ENCODE measurements around the gene MNAT1. TPM values are rescaled to one million over a fixed set of nuclear protein-coding genes. Genes with fewer than 3 reads are reported as not detected.

The MNAT1 gene
- total and polyA plus RNA-seq, 12 donors, result 13.9 to 35.3 (median 27.2) TPM

GRCh38 chr14:60859525-60859924 is 125.0 kb downstream of the MNAT1 start:
- Histone ChIP-seq H3K9me3 (peaks cover 0 to 17% (median 5%) of the 10 kb centered on the region in 11 donors), H3K4me1 (peaks cover 0 to 15% (median 6%) of the 10 kb centered on the region in 9 donors), H3K27me3 (no peaks in the 10 kb centered on the region), H3K36me3 (peaks cover 0 to 10% (median 0%) of the 10 kb centered on the region in 9 donors), H3K27ac (no peak overlapping the region), H3K4me3 (no peak overlapping the region)
- ATAC-seq, result no peak
- TF ChIP-seq, protein P1, sequence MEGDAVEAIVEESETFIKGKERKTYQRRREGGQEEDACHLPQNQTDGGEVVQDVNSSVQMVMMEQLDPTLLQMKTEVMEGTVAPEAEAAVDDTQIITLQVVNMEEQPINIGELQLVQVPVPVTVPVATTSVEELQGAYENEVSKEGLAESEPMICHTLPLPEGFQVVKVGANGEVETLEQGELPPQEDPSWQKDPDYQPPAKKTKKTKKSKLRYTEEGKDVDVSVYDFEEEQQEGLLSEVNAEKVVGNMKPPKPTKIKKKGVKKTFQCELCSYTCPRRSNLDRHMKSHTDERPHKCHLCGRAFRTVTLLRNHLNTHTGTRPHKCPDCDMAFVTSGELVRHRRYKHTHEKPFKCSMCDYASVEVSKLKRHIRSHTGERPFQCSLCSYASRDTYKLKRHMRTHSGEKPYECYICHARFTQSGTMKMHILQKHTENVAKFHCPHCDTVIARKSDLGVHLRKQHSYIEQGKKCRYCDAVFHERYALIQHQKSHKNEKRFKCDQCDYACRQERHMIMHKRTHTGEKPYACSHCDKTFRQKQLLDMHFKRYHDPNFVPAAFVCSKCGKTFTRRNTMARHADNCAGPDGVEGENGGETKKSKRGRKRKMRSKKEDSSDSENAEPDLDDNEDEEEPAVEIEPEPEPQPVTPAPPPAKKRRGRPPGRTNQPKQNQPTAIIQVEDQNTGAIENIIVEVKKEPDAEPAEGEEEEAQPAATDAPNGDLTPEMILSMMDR (IDR thresholded peaks at IDR 0.05), result no peak
- no peak for DNase-seq
- WGBS, 2 donors, result 90 to 95% methylated on average over 2 of the region's 2 CpGs
- intact Hi-C loops (cut with DNase I), result no loop called here

DNA sequence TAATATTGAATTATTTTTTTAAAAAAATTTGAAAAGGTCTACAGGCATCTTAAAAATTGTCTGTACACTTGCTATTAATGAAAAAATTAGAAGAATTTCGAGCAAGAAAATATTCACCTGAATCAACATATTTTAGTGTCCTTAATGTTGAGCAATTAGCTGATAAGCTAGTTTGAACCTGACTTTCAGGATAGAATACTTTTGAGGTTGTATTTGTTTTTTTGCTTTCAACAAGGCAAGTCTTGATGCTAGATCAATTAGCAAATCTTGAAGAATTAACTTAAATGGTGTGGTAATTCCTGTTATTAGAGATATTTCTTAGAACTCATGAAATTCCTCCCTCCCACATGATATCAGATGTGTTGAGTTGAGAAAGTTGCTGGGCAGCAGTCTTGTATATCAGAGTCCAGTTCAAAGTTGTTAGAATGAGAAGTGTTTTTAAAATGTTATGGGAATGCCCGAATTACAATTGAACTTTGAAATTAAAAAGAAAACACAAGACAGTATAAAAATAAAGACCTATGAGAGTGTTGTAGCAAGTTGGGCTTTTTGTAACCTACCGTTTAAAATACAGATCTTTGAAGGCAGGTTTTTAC is 127.1 kb downstream of the MNAT1 start:
- Histone ChIP-seq H3K4me3 (no peak overlapping the region), H3K36me3 (peaks cover 0 to 2% (median 0%) of the 10 kb centered on the region in 9 donors), H3K9me3 (peaks cover 0 to 12% (median 5%) of the 10 kb centered on the region in 11 donors), H3K27me3 (no peaks in the 10 kb centered on the region), H3K27ac (peak overlapping the region in 1 of 10 donors; percentile 17), H3K4me1 (peaks cover 0 to 33% (median 11%) of the 10 kb centered on the region in 9 donors)
- DNase-seq (no peak), ATAC-seq (no peak)
- intact Hi-C loops (cut with DNase I), result loop anchor here in 2 of 10 donors (5.0 to 10.0 kb wide), 2 partner anchors 93 to 121 kb away; partner anchors contain the start of genes SLC38A6 (in 1 of the 2) and TRMT5 (in 1 of the 2)
- TF ChIP-seq, protein P1 (IDR thresholded peaks at IDR 0.05), result no peak
- 71 to 74% methylated on average over 3 of the region's 3 CpGs for WGBS, 2 donors

GRCh38 chr14:60862283-60862682 is 127.7 kb downstream of the MNAT1 start:
- peaks cover 0 to 6% (median 0%) of the 10 kb centered on the region in 11 donors for H3K9me3 ChIP-seq
- TF ChIP-seq, protein P1 (IDR thresholded peaks at IDR 0.05), result no peak
- H3K4me3 ChIP-seq, result no peak overlapping the region
- H3K27ac ChIP-seq, result peak overlapping the region in 1 of 10 donors; percentile 17
- peaks cover 0 to 39% (median 11%) of the 10 kb centered on the region in 9 donors for H3K4me1 ChIP-seq
- WGBS, 2 donors, result 35 to 40% methylated on average over 2 of the region's 2 CpGs
- no peaks in the 10 kb centered on the region for H3K36me3 ChIP-seq
- no peaks in the 10 kb centered on the region for H3K27me3 ChIP-seq
- DNase-seq (peak in 1 of 2 donors; percentile 41), ATAC-seq (peak in 7 of 8 donors; percentile 55 to 94 (median 76))
- intact Hi-C loops (cut with DNase I), result loop anchor here in 2 of 10 donors (5.0 to 10.0 kb wide), 2 partner anchors 93 to 120 kb away; partner anchors contain the start of genes SLC38A6 (in 1 of the 2) and TRMT5 (in 1 of the 2)

- TF ChIP-seq, protein P1 (IDR thresholded peaks at IDR 0.05), result no peak
- Histone ChIP-seq H3K9me3 (no peaks in the 10 kb centered on the region), H3K27ac (no peak overlapping the region), H3K36me3 (no peaks in the 10 kb centered on the region), H3K27me3 (no peaks in the 10 kb centered on the region), H3K4me1 (peaks cover 0 to 46% (median 15%) of the 10 kb centered on the region in 9 donors), H3K4me3 (no peak overlapping the region)
- 85 to 88% methylated on average over 2 of the region's 2 CpGs for WGBS, 2 donors
- DNase-seq (no peak), ATAC-seq (no peak)
- intact Hi-C loops (cut with DNase I), result loop anchor here in 2 of 10 donors (5.0 to 10.0 kb wide), 2 partner anchors 92 to 119 kb away; partner anchors contain the start of genes SLC38A6 (in 1 of the 2) and TRMT5 (in 1 of the 2)
Measured at GRCh38 chr14:60863249-60863648, 128.7 kb downstream of the MNAT1 start.

Measured in heart right ventricle (tissue), 16 donors.